Measurements from ENCODE around the gene HPCA. TPM values are rescaled to one million over a fixed set of nuclear protein-coding genes. Genes with fewer than 3 reads are reported as not detected.

The HPCA gene
- total and polyA plus RNA-seq, 2 donors (not counting 1 experiment from before 2014, with no cell fraction given), result 0.33 TPM; not detected in 1

- H4K20me1 ChIP-seq (ENCODE audit: control insufficient read depth, extremely low read depth, insufficient read depth, low read length), result no peaks in the 10 kb centered on the region
- H3K4me2 ChIP-seq (ENCODE audit: extremely low read depth, insufficient read depth, low read length), result no peak overlapping the region
- no peaks in the 10 kb centered on the region for H3K36me3 ChIP-seq (ENCODE audit: control insufficient read depth, insufficient read depth, low read length)
- H3K79me2 ChIP-seq (ENCODE audit: control insufficient read depth, insufficient read depth, low read length), result no peaks in the 10 kb centered on the region
- no peak for DNase-seq (ENCODE audit: low read depth in 2 of 2)
- no peak overlapping the region for H3K4me3 ChIP-seq (replicated peaks in 1 of 4; ENCODE audit: control extremely low read depth in 1 of 4, insufficient read depth in 1 of 4, low read depth in 3 of 4, low read length in 4 of 4)
- no peaks in the 10 kb centered on the region for H3K4me1 ChIP-seq (ENCODE audit: control insufficient read depth, extremely low read depth, insufficient read depth, low read length)
- no peaks in the 10 kb centered on the region for H3K27me3 ChIP-seq (ENCODE audit: control insufficient read depth, insufficient read depth, low read length)
- no peak overlapping the region for H3K27ac ChIP-seq (ENCODE audit: insufficient read depth, low read length)
- no peak overlapping the region for H2AFZ ChIP-seq (ENCODE audit: low read length)
- no peak overlapping the region for H3K9ac ChIP-seq (ENCODE audit: insufficient read depth, low read length)
- TF ChIP-seq EZH2 (IDR thresholded peaks at IDR 0.05; ENCODE audit: low read length, missing control alignments) (no peak), CTCF (conservative IDR thresholded peaks at IDR 0.05 in 1 of 2, IDR thresholded peaks at IDR 0.05 in 1 of 2; ENCODE audit: low read depth in 1 of 2, low read length in 2 of 2) (no peak)
- H3K9me3 ChIP-seq (ENCODE audit: control insufficient read depth, insufficient read depth, low read depth, low read length), result no peaks in the 10 kb centered on the region
These were observed 29.7 kb downstream of the HPCA start for GRCh38 chr1:32915766-32916706.

GRCh38 chr1:32917521-32917920 lies 31.2 kb downstream of the HPCA start:
- Histone ChIP-seq H3K36me3 (ENCODE audit: control insufficient read depth, insufficient read depth, low read length) (no peaks in the 10 kb centered on the region), H3K4me1 (ENCODE audit: control insufficient read depth, extremely low read depth, insufficient read depth, low read length) (no peaks in the 10 kb centered on the region), H3K4me3 (replicated peaks in 1 of 4; ENCODE audit: control extremely low read depth in 1 of 4, insufficient read depth in 1 of 4, low read depth in 3 of 4, low read length in 4 of 4) (no peak overlapping the region), H3K27me3 (ENCODE audit: control insufficient read depth, insufficient read depth, low read length) (no peaks in the 10 kb centered on the region), H3K27ac (ENCODE audit: insufficient read depth, low read length) (no peak overlapping the region), H3K9me3 (ENCODE audit: control insufficient read depth, insufficient read depth, low read depth, low read length) (no peaks in the 10 kb centered on the region), H3K9ac (ENCODE audit: insufficient read depth, low read length) (no peak overlapping the region), H3K79me2 (ENCODE audit: control insufficient read depth, insufficient read depth, low read length) (no peaks in the 10 kb centered on the region), H2AFZ (ENCODE audit: low read length) (no peak overlapping the region), H4K20me1 (ENCODE audit: control insufficient read depth, extremely low read depth, insufficient read depth, low read length) (no peaks in the 10 kb centered on the region), H3K4me2 (ENCODE audit: extremely low read depth, insufficient read depth, low read length) (no peak overlapping the region)
- no peak for TF ChIP-seq CTCF (conservative IDR thresholded peaks at IDR 0.05 in 1 of 2, IDR thresholded peaks at IDR 0.05 in 1 of 2; ENCODE audit: low read depth in 1 of 2, low read length in 2 of 2)
- TF ChIP-seq EZH2 (IDR thresholded peaks at IDR 0.05; ENCODE audit: low read length, missing control alignments), result no peak
- DNase-seq (ENCODE audit: low read depth in 2 of 2), result no peak

DNA sequence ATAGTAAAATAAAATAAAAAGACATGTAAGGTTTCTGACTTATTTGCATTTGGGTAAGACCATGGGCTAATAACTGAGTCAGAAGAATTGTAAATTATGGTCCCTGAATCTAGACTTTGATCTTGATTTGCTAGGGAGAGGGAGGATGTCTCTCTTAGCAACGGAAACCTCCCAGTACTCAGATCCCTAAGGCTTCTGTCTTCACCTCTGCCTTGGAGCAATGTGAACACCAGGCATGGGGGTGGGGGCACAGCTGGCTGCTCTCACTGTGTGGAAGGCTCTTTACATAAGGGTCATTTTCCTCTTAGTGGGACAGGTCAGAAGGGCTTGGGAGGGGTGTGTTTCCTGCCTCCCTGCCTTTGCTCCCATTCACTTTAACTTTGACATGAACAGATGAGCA lies 31.9 kb downstream of the HPCA start:
- H3K27ac ChIP-seq (ENCODE audit: insufficient read depth, low read length), result no peak overlapping the region
- no peaks in the 10 kb centered on the region for H3K27me3 ChIP-seq (ENCODE audit: control insufficient read depth, insufficient read depth, low read length)
- H4K20me1 ChIP-seq (ENCODE audit: control insufficient read depth, extremely low read depth, insufficient read depth, low read length), result no peaks in the 10 kb centered on the region
- no peaks in the 10 kb centered on the region for H3K9me3 ChIP-seq (ENCODE audit: control insufficient read depth, insufficient read depth, low read depth, low read length)
- no peak overlapping the region for H3K4me3 ChIP-seq (replicated peaks in 1 of 4; ENCODE audit: control extremely low read depth in 1 of 4, insufficient read depth in 1 of 4, low read depth in 3 of 4, low read length in 4 of 4)
- TF ChIP-seq EZH2 (IDR thresholded peaks at IDR 0.05; ENCODE audit: low read length, missing control alignments) (no peak), CTCF (conservative IDR thresholded peaks at IDR 0.05 in 1 of 2, IDR thresholded peaks at IDR 0.05 in 1 of 2; ENCODE audit: low read depth in 1 of 2, low read length in 2 of 2) (no peak)
- no peak overlapping the region for H2AFZ ChIP-seq (ENCODE audit: low read length)
- DNase-seq (ENCODE audit: low read depth in 2 of 2), result no peak
- no peaks in the 10 kb centered on the region for H3K79me2 ChIP-seq (ENCODE audit: control insufficient read depth, insufficient read depth, low read length)
- H3K9ac ChIP-seq (ENCODE audit: insufficient read depth, low read length), result no peak overlapping the region
- H3K4me2 ChIP-seq (ENCODE audit: extremely low read depth, insufficient read depth, low read length), result no peak overlapping the region
- no peaks in the 10 kb centered on the region for H3K4me1 ChIP-seq (ENCODE audit: control insufficient read depth, extremely low read depth, insufficient read depth, low read length)
- no peaks in the 10 kb centered on the region for H3K36me3 ChIP-seq (ENCODE audit: control insufficient read depth, insufficient read depth, low read length)
